Mesenteric fat pad (tissue), 1 donor: Measurements from ENCODE around the gene ZDHHC14. TPM values are rescaled to one million over a fixed set of nuclear protein-coding genes. Genes with fewer than 3 reads are reported as not detected.

Experiments used
- DNase-seq: peaks from one replicate; pipeline ENCODE4 v3.0.0-alpha.2; 2020; ENCODE audit warnings: low spot score
- microRNA-seq: library from miRNA; unstranded; fragments of <30 nt; microRNA quantifications from one replicate; pipeline ENCODE4 v1.2.0, GENCODE V29; 2020; ENCODE audit warnings: borderline number of aligned reads
- total RNA-seq: library from RNA; stranded (reverse); fragmentation: NEBNext Ultra II Directional; extraction: Animal tissue kit (Norgen Biotek cat#: 25700); gene quantifications from one replicate; pipeline ENCODE4 v1.2.1, GENCODE V29; 2021
- donor health status: DM: yes; HTN: yes; CAD: no.

Gene ZDHHC14
- total RNA-seq, 1 donor from 2014 or later = 8.5 TPM

GRCh38 chr6:157725836-157726235, 344.8 kb downstream of the ZDHHC14 start:
- no peak for DNase-seq

DNA sequence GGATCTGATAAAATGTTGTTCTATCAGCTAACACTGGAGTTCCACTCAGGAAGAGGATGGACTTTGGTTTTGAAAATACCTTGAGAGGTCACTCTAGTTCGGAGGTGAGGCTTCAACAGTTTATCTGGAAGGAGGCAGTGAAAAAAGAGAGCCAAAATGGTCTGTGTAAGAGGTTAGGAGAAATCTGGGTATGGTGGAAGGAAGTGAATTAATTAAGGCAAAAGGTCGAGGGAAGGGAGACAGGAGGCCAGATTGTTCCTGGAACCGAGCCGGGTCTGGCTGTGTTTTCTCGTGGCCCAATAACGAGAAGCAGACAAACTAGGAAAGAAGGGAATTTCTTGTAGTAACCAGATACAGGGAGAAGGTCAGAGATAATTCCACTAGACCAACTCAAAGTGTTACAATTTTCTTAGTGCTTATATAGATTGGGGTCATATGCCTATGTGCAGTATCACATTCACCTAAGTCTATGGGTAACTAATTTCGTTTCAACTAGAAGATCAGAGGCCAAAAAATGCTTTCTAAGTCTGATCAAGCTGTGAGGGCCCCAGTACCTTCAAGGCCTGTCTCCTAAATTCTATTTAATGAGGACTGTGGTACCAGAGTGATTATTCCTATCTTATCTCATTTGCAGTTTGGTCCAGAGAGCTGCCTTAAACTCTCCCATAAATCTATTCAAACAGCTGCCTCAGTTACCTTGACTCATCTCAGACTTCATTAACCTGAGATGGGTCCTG, 346.1 kb downstream of the ZDHHC14 start:
- no peak for DNase-seq

Small RNA genes within 50 kb of the gene (microRNA-seq; reads per million reads assigned to microRNA genes)
- not detected for gene MIR3692

Other genes with a start within 250 kb of the ZDHHC14 start
- gene TMEM242, start 57.7 kb upstream of the ZDHHC14 start, total RNA-seq = 9.6 TPM